IMR-90 (cell line): ENCODE measurements around the gene SLC25A21. TPM values are rescaled to one million over a fixed set of nuclear protein-coding genes. Genes with fewer than 3 reads are reported as not detected.

ENCODE experiments used
- ATAC-seq: fragments of 200-7000 bp; cut with Tn5 transposase; 2 replicates; pipeline ENCODE4 v1.9.1; 2020; ENCODE audit warnings: low read depth, mild to moderate bottlenecking, moderate library complexity
- BruUV-seq: library from RNA; stranded (reverse); fragments of 400-500 nt; replicated peaks from 2 replicates; lab custom pipeline; 2021; lab: Mats Ljungman, UMichigan
- CTCF ChIA-PET: fragments of 300-600 bp; formaldehyde crosslinking; extraction: SDS; loops from one replicate; lab custom pipeline; 2021; ENCODE audit warnings: antibody characterized with exemption; lab: Yijun Ruan, JAX
- POLR2A ChIA-PET: fragments of 300-600 bp; sonication (Branson Sonifier 250); formaldehyde crosslinking; loops from one replicate; lab custom pipeline; 2022; ENCODE audit warnings: antibody characterized with exemption; ENCODE audit not compliant: unreplicated experiment; lab: Charles Lee
- DNase-seq: peaks from one replicate; pipeline ENCODE4 v3.0.0; 2013
- H2AFZ ChIP-seq: replicated peaks from 2 replicates; pipeline ENCODE3; 2013; ENCODE audit warnings: low read length, mild to moderate bottlenecking; ENCODE audit not compliant: poor library complexity
- H2AK5ac ChIP-seq: 2 replicates; pipeline ENCODE4 v1.6.1; 2013; ENCODE audit warnings: low read depth, low read length, inconsistent platforms
- H2AK9ac ChIP-seq: replicated peaks from 2 replicates; pipeline ENCODE3; 2013; ENCODE audit warnings: mild to moderate bottlenecking, low read depth, low read length, moderate library complexity; ENCODE audit not compliant: poor library complexity
- H2BK120ac ChIP-seq: 2 replicates; pipeline ENCODE4 v1.6.1; 2013; ENCODE audit warnings: low read depth, low read length, inconsistent platforms
- H2BK15ac ChIP-seq: 3 replicates; pipeline ENCODE4 v1.6.1; 2013; ENCODE audit warnings: low read depth, low read length, inconsistent platforms
- H2BK20ac ChIP-seq: 2 replicates; pipeline ENCODE4 v1.6.1; 2013; ENCODE audit warnings: low read depth, mild to moderate bottlenecking, inconsistent platforms, low read length, moderate library complexity
- H2BK5ac ChIP-seq: 2 replicates; pipeline ENCODE4 v1.6.1; 2013; ENCODE audit warnings: mild to moderate bottlenecking, low read depth, low read length, inconsistent platforms; ENCODE audit not compliant: poor library complexity, severe bottlenecking
- H3K14ac ChIP-seq: replicated peaks from 2 replicates; pipeline ENCODE4 v1.6.1; 2013; ENCODE audit warnings: low read depth, low read length, inconsistent platforms
- H3K18ac ChIP-seq: 2 replicates; pipeline ENCODE4 v1.6.1; 2013; ENCODE audit warnings: low read depth, low read length, control low read depth
- H3K23ac ChIP-seq: 2 replicates; pipeline ENCODE4 v1.6.1; 2013; ENCODE audit warnings: low read depth, low read length, inconsistent platforms
- H3K27ac ChIP-seq: 2 replicates; pipeline ENCODE4 v1.5.1; 2013; ENCODE audit warnings: mild to moderate bottlenecking, control low read depth, low read length; ENCODE audit not compliant: insufficient read depth
- H3K27me3 ChIP-seq: 2 replicates; pipeline ENCODE4 v1.6.1; 2013; ENCODE audit warnings: low read length; ENCODE audit not compliant: control insufficient read depth, insufficient read depth
- H3K36me3 ChIP-seq: 2 replicates; pipeline ENCODE4 v1.6.1; 2013; ENCODE audit warnings: low read length, mixed read lengths; ENCODE audit not compliant: control insufficient read depth, insufficient read depth
- H3K4ac ChIP-seq: 2 replicates; pipeline ENCODE4 v1.6.1; 2013; ENCODE audit warnings: low read depth, low read length, inconsistent platforms
- H3K4me1 ChIP-seq: 2 replicates; pipeline ENCODE4 v1.6.1; 2013; ENCODE audit warnings: low read length, mixed read lengths; ENCODE audit not compliant: control insufficient read depth, insufficient read depth
- H3K4me2 ChIP-seq: 2 replicates; pipeline ENCODE4 v1.6.1; 2013; ENCODE audit warnings: low read depth, mild to moderate bottlenecking, control low read depth, low read length, moderate library complexity
- H3K4me3 ChIP-seq: 2 replicates; pipeline ENCODE4 v1.5.1; 2013; ENCODE audit warnings: low read depth, mild to moderate bottlenecking, control low read depth, low read length, moderate library complexity; ENCODE audit not compliant: insufficient read depth
- H3K56ac ChIP-seq: 2 replicates; pipeline ENCODE4 v1.6.1; 2013; ENCODE audit warnings: low read length, inconsistent platforms; ENCODE audit not compliant: insufficient read depth; ENCODE audit errors: extremely low read depth
- H3K79me1 ChIP-seq, 2 experiments: 2 replicates each; pipeline ENCODE4 v1.6.1; 2013; ENCODE audit warnings: low read length in 2 of 2, inconsistent platforms in 1 of 2, low read depth in 1 of 2
- H3K9ac ChIP-seq: 2 replicates; pipeline ENCODE4 v1.6.1; 2013; ENCODE audit warnings: low read depth, low read length, control low read depth
- H3K9me1 ChIP-seq: 2 replicates; pipeline ENCODE4 v1.6.1; 2013; ENCODE audit warnings: low read length, inconsistent platforms; ENCODE audit not compliant: insufficient read depth
- H3K9me3 ChIP-seq: 2 replicates; pipeline ENCODE4 v1.6.1; 2013; ENCODE audit warnings: low read length; ENCODE audit not compliant: control insufficient read depth, insufficient read depth
- H4K20me1 ChIP-seq: 2 replicates; pipeline ENCODE4 v1.6.1; 2013; ENCODE audit warnings: low read length, inconsistent platforms; ENCODE audit not compliant: insufficient read depth
- H4K5ac ChIP-seq: 2 replicates; pipeline ENCODE4 v1.6.1; 2013; ENCODE audit warnings: mild to moderate bottlenecking, low read depth, low read length, control low read depth
- H4K8ac ChIP-seq, 2 experiments: 2 replicates each; pipeline ENCODE4 v1.6.1; 2013; ENCODE audit warnings: low read depth in 2 of 2, low read length in 2 of 2, control low read depth in 1 of 2, inconsistent platforms in 1 of 2
- H4K91ac ChIP-seq: 2 replicates; pipeline ENCODE4 v1.6.1; 2013; ENCODE audit warnings: low read depth, low read length, inconsistent platforms; ENCODE audit not compliant: insufficient read depth
- BHLHE40 ChIP-seq: fragments of 150-350 bp; IDR thresholded peaks from 2 replicates; pipeline ENCODE4 v1.6.1; 2016; ENCODE audit warnings: mild to moderate bottlenecking, low read depth, low read length
- CEBPB ChIP-seq: IDR thresholded peaks from 2 replicates; pipeline ENCODE4 v1.6.1; 2012; ENCODE audit warnings: low read depth, low read length, improper control_type of control experiment
- CHD1 ChIP-seq: IDR thresholded peaks from 2 replicates; pipeline ENCODE4 v1.6.1; 2012; ENCODE audit warnings: low read depth, low read length, improper control_type of control experiment
- ELK1 ChIP-seq: fragments of 150-350 bp; IDR thresholded peaks from 2 replicates; pipeline ENCODE4 v1.6.1; 2016; ENCODE audit warnings: low read depth, mild to moderate bottlenecking, low read length, moderate library complexity, borderline replicate concordance
- FOS ChIP-seq: fragments of 150-350 bp; IDR thresholded peaks from 2 replicates; pipeline ENCODE4 v1.6.1; 2016; ENCODE audit warnings: low read depth, low read length
- MAFK ChIP-seq: IDR thresholded peaks from 2 replicates; pipeline ENCODE4 v1.6.1; 2012; ENCODE audit warnings: low read depth, low read length, improper control_type of control experiment
- MAZ ChIP-seq: IDR thresholded peaks from 2 replicates; pipeline ENCODE4 v1.6.1; 2012; ENCODE audit warnings: low read depth, mild to moderate bottlenecking, low read length, improper control_type of control experiment, moderate library complexity, borderline replicate concordance
- NFE2L2 ChIP-seq: fragments of 150-350 bp; IDR thresholded peaks from 2 replicates; pipeline ENCODE4 v1.6.1; 2016; ENCODE audit warnings: low read depth, mild to moderate bottlenecking, low read length
- POLR2A ChIP-seq: IDR thresholded peaks from 2 replicates; pipeline ENCODE4 v1.6.1; 2012; ENCODE audit warnings: mild to moderate bottlenecking, low read depth, low read length
- RAD21 ChIP-seq: IDR thresholded peaks from 2 replicates; pipeline ENCODE4 v1.6.1; 2012; ENCODE audit warnings: low read length, improper control_type of control experiment
- RCOR1 ChIP-seq: IDR thresholded peaks from 2 replicates; pipeline ENCODE4 v1.6.1; 2012; ENCODE audit warnings: mild to moderate bottlenecking, low read length, improper control_type of control experiment; ENCODE audit not compliant: insufficient replicate concordance
- RFX5 ChIP-seq: IDR thresholded peaks from 2 replicates; pipeline ENCODE4 v1.8.0; 2012; ENCODE audit warnings: low read depth, mild to moderate bottlenecking, low read length, moderate library complexity
- SMC3 ChIP-seq: fragments of 150-350 bp; IDR thresholded peaks from 2 replicates; pipeline ENCODE4 v1.6.1; 2016; ENCODE audit warnings: low read depth, mild to moderate bottlenecking, antibody characterized with exemption, low read length, moderate library complexity
- WGBS, 2 experiments: methylation state at CpG; one replicate each; pipeline versions ENCODE4 v1.1.5 to v1.1.7; 2013; ENCODE audit warnings: missing lambda C conversion rate in 2 of 2; ENCODE audit not compliant: insufficient read length in 1 of 2; ENCODE audit errors: extremely low coverage in 2 of 2; 5-methylcytosine and 5-hydroxymethylcytosine counted together
- dilution Hi-C: fragments of 300-500 bp; cut with HindIII; formaldehyde crosslinking; loops from one replicate; pipeline ENCODE4 v1.14.3; 2018; ENCODE audit warnings: low sequenced_read_pairs; ENCODE audit not compliant: unreplicated experiment
- in situ Hi-C: fragments of 300-500 bp; cut with MboI; formaldehyde crosslinking; loops from 3 replicates; pipeline ENCODE4 v1.14.3; 2019; ENCODE audit warnings: low sequenced_read_pairs, inconsistent platforms, mixed read lengths
- intact Hi-C: fragments of 100-400 bp; cut with micrococcal nuclease; formaldehyde crosslinking; loops from 2 replicates; pipeline ENCODE4 v1.10.0; 2022
- polyA plus RNA-seq, 3 experiments: library from polyadenylated mRNA; depleted of rRNA; stranded (reverse); fragments of >200 nt; gene quantifications; 2 replicates each; pipeline ENCODE4 v1.2.3, GENCODE V29; 2012; ENCODE audit warnings: low replicate concordance in 1 of 3
- total RNA-seq: library from RNA; depleted of rRNA; stranded (reverse); fragments of >200 nt; gene quantifications from 2 replicates; pipeline ENCODE4 v1.2.3, GENCODE V29; 2012
- TF ChIP-seq, protein P1 (sequence below): conservative IDR thresholded peaks from 2 replicates; pipeline ENCODE4 v1.5.1; 2012; ENCODE audit warnings: mild to moderate bottlenecking, low read depth, low read length, improper control_type of control experiment
- TF ChIP-seq, protein P2 (sequence below): fragments of 150-350 bp; IDR thresholded peaks from 2 replicates; pipeline ENCODE4 v1.6.1; 2017; ENCODE audit warnings: mild to moderate bottlenecking, antibody characterized with exemption, low read length, low read depth

SLC25A21 gene
- total and polyA plus RNA-seq, 2 of the 4 experiments (the other 2 are of a cell fraction), result 0.62 to 0.90 TPM

- POLR2A ChIA-PET, result no interaction called here
Observed at GRCh38 chr14:36844443-36845195, 327.8 kb downstream of the SLC25A21 start.

More at GRCh38 chr14:36844443-36845195, 327.8 kb downstream of the SLC25A21 start:
- no peak overlapping the region for H3K23ac ChIP-seq
- H3K4me1 ChIP-seq, result no peaks in the 10 kb centered on the region
- H3K18ac ChIP-seq, result no peak overlapping the region
- H3K4me2 ChIP-seq, result no peak overlapping the region
- no peak overlapping the region for H3K27ac ChIP-seq
- no CpG with 5 or more reads among the region's 6 CpGs for WGBS, 2 experiments
- H3K9me1 ChIP-seq, result no peaks in the 10 kb centered on the region
- H3K9ac ChIP-seq, result no peak overlapping the region
- no peak overlapping the region for H2BK15ac ChIP-seq
- no peak overlapping the region for H3K4me3 ChIP-seq
- ATAC-seq (no peak), DNase-seq (no peak)
- H4K5ac ChIP-seq, result no peak overlapping the region
- H2BK5ac ChIP-seq, result no peak overlapping the region
- no peaks in the 10 kb centered on the region for H3K36me3 ChIP-seq
- H4K91ac ChIP-seq, result no peak overlapping the region
- no peaks in the 10 kb centered on the region for H4K20me1 ChIP-seq
- in situ Hi-C loops (no loop called here), dilution Hi-C loops (no loop called here), intact Hi-C loops (no loop called here)
- no peak overlapping the region for H3K56ac ChIP-seq
- no peak overlapping the region for H2AK9ac ChIP-seq
- no peaks in the 10 kb centered on the region for H3K9me3 ChIP-seq
- H3K14ac ChIP-seq, result no peak overlapping the region
- no peak overlapping the region for H4K8ac ChIP-seq
- H2AFZ ChIP-seq, result no peak overlapping the region
- H3K79me1 ChIP-seq, result no peaks in the 10 kb centered on the region
- CTCF ChIA-PET, result no interaction called here
- no peak overlapping the region for H2BK120ac ChIP-seq
- H3K27me3 ChIP-seq, result no peaks in the 10 kb centered on the region; the same call in none of the 2 replicates
- no peak overlapping the region for H3K4ac ChIP-seq
- TF ChIP-seq MAFK, result no peak
- TF ChIP-seq FOS, result no peak
- no peak for TF ChIP-seq ELK1
- TF ChIP-seq SMC3, result no peak
- TF ChIP-seq, protein P1, sequence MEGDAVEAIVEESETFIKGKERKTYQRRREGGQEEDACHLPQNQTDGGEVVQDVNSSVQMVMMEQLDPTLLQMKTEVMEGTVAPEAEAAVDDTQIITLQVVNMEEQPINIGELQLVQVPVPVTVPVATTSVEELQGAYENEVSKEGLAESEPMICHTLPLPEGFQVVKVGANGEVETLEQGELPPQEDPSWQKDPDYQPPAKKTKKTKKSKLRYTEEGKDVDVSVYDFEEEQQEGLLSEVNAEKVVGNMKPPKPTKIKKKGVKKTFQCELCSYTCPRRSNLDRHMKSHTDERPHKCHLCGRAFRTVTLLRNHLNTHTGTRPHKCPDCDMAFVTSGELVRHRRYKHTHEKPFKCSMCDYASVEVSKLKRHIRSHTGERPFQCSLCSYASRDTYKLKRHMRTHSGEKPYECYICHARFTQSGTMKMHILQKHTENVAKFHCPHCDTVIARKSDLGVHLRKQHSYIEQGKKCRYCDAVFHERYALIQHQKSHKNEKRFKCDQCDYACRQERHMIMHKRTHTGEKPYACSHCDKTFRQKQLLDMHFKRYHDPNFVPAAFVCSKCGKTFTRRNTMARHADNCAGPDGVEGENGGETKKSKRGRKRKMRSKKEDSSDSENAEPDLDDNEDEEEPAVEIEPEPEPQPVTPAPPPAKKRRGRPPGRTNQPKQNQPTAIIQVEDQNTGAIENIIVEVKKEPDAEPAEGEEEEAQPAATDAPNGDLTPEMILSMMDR, result no peak
- TF ChIP-seq CHD1, result no peak
- TF ChIP-seq RFX5, result no peak
- no peak for TF ChIP-seq RAD21
- no peak for TF ChIP-seq NFE2L2
- TF ChIP-seq MAZ, result no peak
- no peak for TF ChIP-seq BHLHE40
- no peak for TF ChIP-seq RCOR1
- TF ChIP-seq, protein P2, sequence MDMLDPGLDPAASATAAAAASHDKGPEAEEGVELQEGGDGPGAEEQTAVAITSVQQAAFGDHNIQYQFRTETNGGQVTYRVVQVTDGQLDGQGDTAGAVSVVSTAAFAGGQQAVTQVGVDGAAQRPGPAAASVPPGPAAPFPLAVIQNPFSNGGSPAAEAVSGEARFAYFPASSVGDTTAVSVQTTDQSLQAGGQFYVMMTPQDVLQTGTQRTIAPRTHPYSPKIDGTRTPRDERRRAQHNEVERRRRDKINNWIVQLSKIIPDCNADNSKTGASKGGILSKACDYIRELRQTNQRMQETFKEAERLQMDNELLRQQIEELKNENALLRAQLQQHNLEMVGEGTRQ, result no peak
- no peak for TF ChIP-seq CEBPB
- TF ChIP-seq POLR2A, result no peak
- no peak overlapping the region for H2BK20ac ChIP-seq
- H2AK5ac ChIP-seq, result no peak overlapping the region
- BruUV-seq, result no TSS peak
